OCI-LY3 (cell line): ENCODE measurements around the gene CHTF18.

Experiments used
- EZH2phosphoT487 ChIP-seq: fragments of 200-600 bp; shearing (Covaris generic); IDR thresholded peaks from 2 replicates; pipeline ENCODE4 v1.6.1; 2018; ENCODE audit warnings: antibody characterized with exemption, mixed run types, low read depth
- TF ChIP-seq, protein P1 (sequence below): fragments of 200-600, 300-600 bp; sonication (generic); IDR thresholded peaks from 2 replicates; pipeline ENCODE4 v1.5.1; 2014; ENCODE audit warnings: antibody characterized with exemption, low read length, low read depth

DNA sequence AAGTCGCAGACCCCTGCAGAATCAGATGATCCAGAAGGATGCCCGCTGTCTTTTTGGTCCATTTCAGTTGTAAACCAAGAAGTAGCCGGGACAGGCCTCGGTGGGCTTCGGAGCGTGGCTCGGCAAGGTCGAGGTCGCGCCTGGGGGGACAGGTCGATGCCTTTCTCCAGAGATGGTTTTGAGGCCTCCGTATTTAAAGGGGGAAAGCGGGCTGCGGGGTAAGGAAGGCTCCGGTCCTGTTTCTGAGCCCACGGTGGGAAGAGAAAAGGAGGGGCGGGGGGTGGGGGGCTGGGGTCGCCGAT, 19.6 kb downstream of the CHTF18 start:
- TF ChIP-seq, protein P1, sequence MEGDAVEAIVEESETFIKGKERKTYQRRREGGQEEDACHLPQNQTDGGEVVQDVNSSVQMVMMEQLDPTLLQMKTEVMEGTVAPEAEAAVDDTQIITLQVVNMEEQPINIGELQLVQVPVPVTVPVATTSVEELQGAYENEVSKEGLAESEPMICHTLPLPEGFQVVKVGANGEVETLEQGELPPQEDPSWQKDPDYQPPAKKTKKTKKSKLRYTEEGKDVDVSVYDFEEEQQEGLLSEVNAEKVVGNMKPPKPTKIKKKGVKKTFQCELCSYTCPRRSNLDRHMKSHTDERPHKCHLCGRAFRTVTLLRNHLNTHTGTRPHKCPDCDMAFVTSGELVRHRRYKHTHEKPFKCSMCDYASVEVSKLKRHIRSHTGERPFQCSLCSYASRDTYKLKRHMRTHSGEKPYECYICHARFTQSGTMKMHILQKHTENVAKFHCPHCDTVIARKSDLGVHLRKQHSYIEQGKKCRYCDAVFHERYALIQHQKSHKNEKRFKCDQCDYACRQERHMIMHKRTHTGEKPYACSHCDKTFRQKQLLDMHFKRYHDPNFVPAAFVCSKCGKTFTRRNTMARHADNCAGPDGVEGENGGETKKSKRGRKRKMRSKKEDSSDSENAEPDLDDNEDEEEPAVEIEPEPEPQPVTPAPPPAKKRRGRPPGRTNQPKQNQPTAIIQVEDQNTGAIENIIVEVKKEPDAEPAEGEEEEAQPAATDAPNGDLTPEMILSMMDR = no peak
- no peak for TF ChIP-seq EZH2phosphoT487
